Measurements from ENCODE around the gene OR1D5. TPM values are rescaled to one million over a fixed set of nuclear protein-coding genes. Genes with fewer than 3 reads are reported as not detected.
"Not testable (repeated sequence)": the region's sequence is repeated elsewhere in the genome, so short reads cannot be mapped to it uniquely, and the experiment has no call there.

The OR1D5 gene
- total RNA-seq, 1 experiment from 2014 or later = not detected

DNA sequence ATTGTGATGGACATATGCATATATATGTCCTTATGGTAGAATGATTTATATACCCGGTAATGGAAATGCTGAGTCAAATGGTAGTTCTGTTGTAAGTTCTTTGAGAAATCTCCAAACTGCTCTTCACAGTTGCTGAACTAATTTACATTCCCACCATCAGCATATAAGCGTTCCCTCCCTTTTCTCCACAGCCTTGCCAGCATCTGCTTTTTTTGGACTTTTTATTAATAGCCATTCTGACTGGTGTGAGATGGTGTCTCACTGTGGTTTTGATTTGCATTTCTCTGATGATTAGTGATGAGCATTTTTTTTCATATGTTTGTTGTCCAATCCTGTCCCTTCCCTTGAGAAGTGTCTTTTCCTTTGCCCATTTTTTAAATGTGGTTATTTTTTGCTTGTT, 8.5 kb downstream of the OR1D5 start:
- WGBS (ENCODE audit: extremely low coverage, insufficient read length, low lambda C conversion rate) = no CpG with 5 or more reads among the region's 2 CpGs

More for the DNA sequence above, 8.5 kb downstream of the OR1D5 start:
- not testable (repeated sequence) for H3K79me2 ChIP-seq (ENCODE audit: insufficient read depth, low read length); H3K27me3 ChIP-seq (ENCODE audit: insufficient read depth, low read length); H3K56ac ChIP-seq (ENCODE audit: insufficient read length, low read depth, low read length); H2BK15ac ChIP-seq (ENCODE audit: low read depth, low read length); H3K27ac ChIP-seq (ENCODE audit: insufficient read length, low read depth, low read length); H3K4me3 Mint-ChIP-seq; H2AK5ac ChIP-seq (ENCODE audit: insufficient read length, low read length); H3K4me2 ChIP-seq (ENCODE audit: insufficient read depth, insufficient read length, low read length); H2BK5ac ChIP-seq (ENCODE audit: insufficient read length, low read length); H3K18ac ChIP-seq (ENCODE audit: insufficient read length, low read depth, low read length); H4K91ac ChIP-seq (ENCODE audit: insufficient read length, low read depth, low read length); H4K5ac ChIP-seq (ENCODE audit: insufficient read length, low read depth, low read length); H4K20me1 ChIP-seq (ENCODE audit: control insufficient read depth, insufficient read depth, insufficient read length); H3K4me1 Mint-ChIP-seq; H3K9ac ChIP-seq (ENCODE audit: extremely low read depth, insufficient read length, low read length); H3K23me2 ChIP-seq (ENCODE audit: insufficient read length, low read depth, low read length, poor library complexity, severe bottlenecking); H3K9me3 Mint-ChIP-seq; H2BK12ac ChIP-seq (ENCODE audit: insufficient read length, low read depth, low read length); H3K9me3 ChIP-seq (ENCODE audit: control insufficient read depth, low read depth, low read length); H2BK20ac ChIP-seq (ENCODE audit: low read depth, low read length, poor library complexity, severe bottlenecking); H3K27ac Mint-ChIP-seq; H3K36me3 Mint-ChIP-seq (ENCODE audit: insufficient read depth in 1 of 3, low read depth in 3 of 3); H2AFZ ChIP-seq (ENCODE audit: low read length); H3K14ac ChIP-seq (ENCODE audit: insufficient read depth, low read length); H2BK120ac ChIP-seq (ENCODE audit: low read depth, low read length, poor library complexity, severe bottlenecking); H3K27me3 Mint-ChIP-seq (ENCODE audit: low read depth); H3T11ph ChIP-seq (ENCODE audit: low read length); H3K4ac ChIP-seq (ENCODE audit: low read depth, low read length); H3K79me1 ChIP-seq (ENCODE audit: insufficient read depth, low read depth, low read length, poor library complexity, severe bottlenecking); H4K8ac ChIP-seq (replicated peaks; ENCODE audit: insufficient read length, low read depth, low read length); H3K23ac ChIP-seq (ENCODE audit: insufficient read length, low read depth, low read length); H3K4me1 ChIP-seq (ENCODE audit: insufficient read depth, low read length); DNase-seq

Measured in H9 (cell line).